HEK293 (cell line): ENCODE measurements around the gene LARGE1.

Source experiments
- CTCF ChIA-PET: fragments of 350-600 bp; formaldehyde crosslinking; extraction: SDS; loops from one replicate; lab custom pipeline; 2021; ENCODE audit warnings: antibody characterized with exemption; lab: Yijun Ruan, JAX
- POLR2A ChIA-PET: fragments of 300-600 bp; formaldehyde crosslinking; extraction: SDS; loops from one replicate; lab custom pipeline; 2020; ENCODE audit warnings: antibody characterized with exemption, inconsistent platforms; lab: Yijun Ruan, JAX
- H3K27ac ChIP-seq: fragments of 200-500 bp; sonication (Bioruptor generic); 2 replicates; pipeline ENCODE4 v1.5.1; 2014; ENCODE audit warnings: low read depth, low read length, control low read depth, inconsistent platforms; ENCODE audit errors: extremely low read depth
- H3K36me3 ChIP-seq, 2 experiments: fragments of 200-500 bp in 1 of 2; sonication (Bioruptor generic) in 1 of 2; 1 replicate in 1 of 2; 2 replicates in 1 of 2; pipeline ENCODE4 v1.5.1; 2014 to 2017; ENCODE audit warnings: inconsistent platforms in 2 of 2, low read length in 2 of 2; ENCODE audit not compliant: control insufficient read depth in 2 of 2, insufficient read depth in 1 of 2
- H3K4me1 ChIP-seq: fragments of 200-500 bp; sonication (Bioruptor generic); 2 replicates; pipeline ENCODE4 v1.5.1; 2014; ENCODE audit warnings: mild to moderate bottlenecking, low read length, inconsistent platforms; ENCODE audit not compliant: control insufficient read depth, insufficient read depth
- H3K4me3 ChIP-seq: 2 replicates; pipeline ENCODE4 v1.5.1; 2011; ENCODE audit warnings: low read depth, mild to moderate bottlenecking, control low read depth, low read length, moderate library complexity
- H3K9me3 ChIP-seq: fragments of 200-500 bp; sonication (Bioruptor generic); 2 replicates; pipeline ENCODE4 v1.5.1; 2014; ENCODE audit warnings: low read depth, low read length, inconsistent platforms; ENCODE audit not compliant: control insufficient read depth, insufficient read depth
- HOXA7 ChIP-seq: sonication (generic); formaldehyde crosslinking; IDR thresholded peaks from 2 replicates; pipeline ENCODE4 v1.8.1; 2022; ENCODE audit warnings: missing genetic modification reagents, borderline replicate concordance
- MYNN ChIP-seq: fragments of 450-650 bp; formaldehyde crosslinking; IDR thresholded peaks from 2 replicates; pipeline ENCODE4 v1.5.1; 2016; ENCODE audit warnings: missing biosample characterization, missing genetic modification characterization, borderline replicate concordance
- OVOL3 ChIP-seq: fragments of 450-650 bp; formaldehyde crosslinking; IDR thresholded peaks from 2 replicates; pipeline ENCODE4 v1.5.1; 2016; ENCODE audit warnings: missing biosample characterization, missing genetic modification characterization
- PRDM4 ChIP-seq: fragments of 450-650 bp; formaldehyde crosslinking; IDR thresholded peaks from 2 replicates; pipeline ENCODE4 v1.5.1; 2017; ENCODE audit warnings: missing biosample characterization, missing genetic modification characterization
- SALL2 ChIP-seq: fragments of 450-650 bp; formaldehyde crosslinking; IDR thresholded peaks from 2 replicates; pipeline ENCODE4 v1.5.0; 2017; ENCODE audit warnings: missing biosample characterization, mild to moderate bottlenecking, missing genetic modification characterization, borderline replicate concordance
- WT1 ChIP-seq: fragments of 450-650 bp; formaldehyde crosslinking; IDR thresholded peaks from 2 replicates; pipeline ENCODE4 v1.5.1; 2016; ENCODE audit warnings: missing biosample characterization, missing genetic modification characterization
- ZIC2 ChIP-seq: fragments of 450-650 bp; formaldehyde crosslinking; IDR thresholded peaks from 2 replicates; pipeline ENCODE4 v1.5.1; 2016; ENCODE audit warnings: missing biosample characterization, missing genetic modification characterization
- ZNF10 ChIP-seq: fragments of 450-650 bp; formaldehyde crosslinking; IDR thresholded peaks from 2 replicates; pipeline ENCODE4 v1.5.1; 2017; ENCODE audit warnings: missing biosample characterization, missing genetic modification characterization
- ZNF157 ChIP-seq: fragments of 450-650 bp; formaldehyde crosslinking; IDR thresholded peaks from 2 replicates; pipeline ENCODE4 v1.5.1; 2016; ENCODE audit warnings: missing biosample characterization, missing genetic modification characterization
- ZNF223 ChIP-seq: fragments of 450-650 bp; formaldehyde crosslinking; IDR thresholded peaks from 2 replicates; pipeline ENCODE4 v1.5.1; 2016; ENCODE audit warnings: missing biosample characterization, missing genetic modification characterization
- ZNF354C ChIP-seq: fragments of 450-650 bp; formaldehyde crosslinking; IDR thresholded peaks from 2 replicates; pipeline ENCODE4 v1.5.1; 2016; ENCODE audit warnings: missing biosample characterization, missing genetic modification characterization, low read depth, borderline replicate concordance
- ZNF398 ChIP-seq: fragments of 450-650 bp; formaldehyde crosslinking; IDR thresholded peaks from 2 replicates; pipeline ENCODE4 v1.5.1; 2017; ENCODE audit warnings: missing biosample characterization, missing genetic modification characterization
- ZNF510 ChIP-seq: fragments of 450-650 bp; formaldehyde crosslinking; IDR thresholded peaks from 2 replicates; pipeline ENCODE4 v1.5.1; 2018; ENCODE audit warnings: mild to moderate bottlenecking, missing genetic modification characterization, missing biosample characterization; ENCODE audit not compliant: insufficient replicate concordance
- ZNF670 ChIP-seq: fragments of 450-650 bp; formaldehyde crosslinking; IDR thresholded peaks from 2 replicates; pipeline ENCODE4 v1.5.1; 2016; ENCODE audit warnings: missing biosample characterization, missing genetic modification characterization, low read depth
- ZNF704 ChIP-seq: fragments of 450-650 bp; formaldehyde crosslinking; IDR thresholded peaks from 2 replicates; pipeline ENCODE4 v1.5.1; 2016; ENCODE audit warnings: missing biosample characterization, missing genetic modification characterization
- ZSCAN30 ChIP-seq: fragments of 450-650 bp; IDR thresholded peaks from 2 replicates; pipeline ENCODE4 v1.5.1; 2018; ENCODE audit warnings: missing biosample characterization, mild to moderate bottlenecking, missing genetic modification characterization, moderate library complexity
- TF ChIP-seq, protein P1 (sequence below): fragments of 450-650 bp; formaldehyde crosslinking; IDR thresholded peaks from 2 replicates; pipeline ENCODE4 v1.5.1; 2016; ENCODE audit warnings: missing biosample characterization, missing genetic modification characterization
- TF ChIP-seq, protein P2 (sequence below): fragments of 450-650 bp; formaldehyde crosslinking; IDR thresholded peaks from 2 replicates; pipeline ENCODE4 v1.5.1; 2016; ENCODE audit warnings: missing biosample characterization, missing genetic modification characterization

The LARGE1 gene

DNA sequence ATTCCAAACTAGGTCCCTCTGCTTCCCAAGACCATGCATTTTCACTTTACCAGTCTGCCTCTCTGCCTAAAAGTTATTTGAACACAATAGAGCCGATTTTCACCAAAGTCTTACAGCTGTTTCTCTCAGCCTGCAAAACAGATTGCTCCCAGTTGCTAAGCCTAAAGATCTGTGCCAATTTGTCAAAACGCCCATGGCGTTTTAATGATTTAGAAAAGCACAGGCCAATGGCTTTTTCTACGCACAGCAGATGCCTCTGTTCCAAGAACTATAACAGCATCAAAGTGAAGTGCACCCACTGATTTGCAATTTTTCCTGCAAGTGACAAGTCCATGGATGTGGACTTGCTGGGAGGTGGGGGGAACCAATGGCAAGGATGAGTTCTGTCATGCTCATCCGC, 688.2 kb downstream of the LARGE1 start:
- TF ChIP-seq HOXA7 (CRISPR knock-in tag) (no peak), WT1 (tag by site-specific recombination) (no peak), ZNF157 (tag by site-specific recombination) (no peak), ZNF10 (tag by site-specific recombination) (no peak), ZNF398 (no peak), MYNN (no peak), ZSCAN30 (no peak), ZNF223 (tag by site-specific recombination) (no peak), ZNF354C (tag by site-specific recombination) (no peak), SALL2 (tag by site-specific recombination) (no peak), ZNF704 (tag by site-specific recombination) (no peak), ZNF510 (tag by site-specific recombination) (no peak), ZIC2 (tag by site-specific recombination) (no peak), PRDM4 (tag by site-specific recombination) (no peak), OVOL3 (no peak), ZNF670 (tag by site-specific recombination) (no peak)
- TF ChIP-seq, protein P1, sequence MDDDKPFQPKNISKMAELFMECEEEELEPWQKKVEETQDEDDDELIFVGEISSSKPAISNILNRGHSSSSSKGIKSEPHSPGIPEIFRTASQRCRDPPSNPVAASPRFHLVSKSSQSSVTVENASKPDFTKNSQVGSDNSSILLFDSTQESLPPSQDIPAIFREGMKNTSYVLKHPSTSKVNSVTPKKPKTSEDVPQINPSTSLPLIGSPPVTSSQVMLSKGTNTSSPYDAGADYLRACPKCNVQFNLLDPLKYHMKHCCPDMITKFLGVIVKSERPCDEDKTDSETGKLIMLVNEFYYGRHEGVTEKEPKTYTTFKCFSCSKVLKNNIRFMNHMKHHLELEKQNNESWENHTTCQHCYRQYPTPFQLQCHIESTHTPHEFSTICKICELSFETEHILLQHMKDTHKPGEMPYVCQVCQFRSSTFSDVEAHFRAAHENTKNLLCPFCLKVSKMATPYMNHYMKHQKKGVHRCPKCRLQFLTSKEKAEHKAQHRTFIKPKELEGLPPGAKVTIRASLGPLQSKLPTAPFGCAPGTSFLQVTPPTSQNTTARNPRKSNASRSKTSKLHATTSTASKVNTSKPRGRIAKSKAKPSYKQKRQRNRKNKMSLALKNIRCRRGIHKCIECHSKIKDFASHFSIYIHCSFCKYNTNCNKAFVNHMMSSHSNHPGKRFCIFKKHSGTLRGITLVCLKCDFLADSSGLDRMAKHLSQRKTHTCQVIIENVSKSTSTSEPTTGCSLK (tag by site-specific recombination): no peak
- TF ChIP-seq, protein P2, sequence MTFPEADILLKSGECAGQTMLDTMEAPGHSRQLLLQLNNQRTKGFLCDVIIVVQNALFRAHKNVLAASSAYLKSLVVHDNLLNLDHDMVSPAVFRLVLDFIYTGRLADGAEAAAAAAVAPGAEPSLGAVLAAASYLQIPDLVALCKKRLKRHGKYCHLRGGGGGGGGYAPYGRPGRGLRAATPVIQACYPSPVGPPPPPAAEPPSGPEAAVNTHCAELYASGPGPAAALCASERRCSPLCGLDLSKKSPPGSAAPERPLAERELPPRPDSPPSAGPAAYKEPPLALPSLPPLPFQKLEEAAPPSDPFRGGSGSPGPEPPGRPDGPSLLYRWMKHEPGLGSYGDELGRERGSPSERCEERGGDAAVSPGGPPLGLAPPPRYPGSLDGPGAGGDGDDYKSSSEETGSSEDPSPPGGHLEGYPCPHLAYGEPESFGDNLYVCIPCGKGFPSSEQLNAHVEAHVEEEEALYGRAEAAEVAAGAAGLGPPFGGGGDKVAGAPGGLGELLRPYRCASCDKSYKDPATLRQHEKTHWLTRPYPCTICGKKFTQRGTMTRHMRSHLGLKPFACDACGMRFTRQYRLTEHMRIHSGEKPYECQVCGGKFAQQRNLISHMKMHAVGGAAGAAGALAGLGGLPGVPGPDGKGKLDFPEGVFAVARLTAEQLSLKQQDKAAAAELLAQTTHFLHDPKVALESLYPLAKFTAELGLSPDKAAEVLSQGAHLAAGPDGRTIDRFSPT: no peak
- Histone ChIP-seq H3K36me3 (no peaks in the 10 kb centered on the region), H3K9me3 (no peaks in the 10 kb centered on the region; the same call in none of the 2 replicates), H3K4me3 (no peak overlapping the region), H3K27ac (no peak overlapping the region), H3K4me1 (no peaks in the 10 kb centered on the region)
- CTCF ChIA-PET: no interaction called here
- POLR2A ChIA-PET: no interaction called here
